Activated T-helper 17 cell treated with anti-CD3 and anti-CD28 coated beads, Interleukin-2, amount 50 U/mL, for 72 hours (primary cell): ENCODE results near the gene TNFAIP1. TPM values are rescaled to one million over a fixed set of nuclear protein-coding genes. Genes with fewer than 3 reads are reported as not detected.
A peak's percentile ranks its signal among the peaks of the same experiment; 100 is the strongest.
"Not testable (repeated sequence)": the region's sequence is repeated elsewhere in the genome, so short reads cannot be mapped to it uniquely, and the experiment has no call there.

Experiments
- ATAC-seq: fragments of 150-1000 bp; cut with Tn5 transposase; replicated peaks from 2 replicates; pipeline ENCODE4 v1.10.0; 2021; ENCODE audit warnings: mild to moderate bottlenecking, moderate library complexity
- H3K27ac Mint-ChIP-seq: one replicate; pipeline ENCODE4 v1.8.0; 2022; ENCODE audit warnings: mixed read lengths
- H3K27me3 Mint-ChIP-seq: one replicate; pipeline ENCODE4 v1.8.0; 2022; ENCODE audit warnings: mixed read lengths
- H3K36me3 Mint-ChIP-seq: one replicate; pipeline ENCODE4 v1.8.0; 2022; ENCODE audit warnings: low read depth, mild to moderate bottlenecking, mixed read lengths
- H3K4me1 Mint-ChIP-seq: one replicate; pipeline ENCODE4 v1.8.0; 2022; ENCODE audit warnings: mixed read lengths
- H3K4me3 Mint-ChIP-seq: one replicate; pipeline ENCODE4 v1.8.0; 2022; ENCODE audit warnings: mild to moderate bottlenecking, mixed read lengths
- H3K9me3 Mint-ChIP-seq: one replicate; pipeline ENCODE4 v1.8.0; 2022; ENCODE audit warnings: mixed read lengths
- total RNA-seq, 2 donors: library from RNA; stranded (reverse); gene quantifications; one replicate each; pipeline ENCODE4 v1.2.3, GENCODE V29; 2022

TNFAIP1 gene
- total RNA-seq, 2 donors from 2014 or later, result 24.9 to 30.0 TPM

GRCh38 chr17:28333083-28333746 is 2.3 kb upstream of the TNFAIP1 start:
- ATAC-seq, result no peak
- no peaks in the 10 kb centered on the region for H3K9me3 Mint-ChIP-seq
- no peaks in the 10 kb centered on the region for H3K27me3 Mint-ChIP-seq
- no peak overlapping the region for H3K27ac Mint-ChIP-seq
- peaks cover 34% of the 10 kb centered on the region for H3K36me3 Mint-ChIP-seq
- H3K4me1 Mint-ChIP-seq, result peaks cover 30% of the 10 kb centered on the region
- H3K4me3 Mint-ChIP-seq, result peak overlapping the region; percentile 93

GRCh38 chr17:28334171-28334570 is 1.4 kb upstream of the TNFAIP1 start:
- H3K4me1 Mint-ChIP-seq, result peaks cover 30% of the 10 kb centered on the region
- peaks cover 24% of the 10 kb centered on the region for H3K36me3 Mint-ChIP-seq
- no peaks in the 10 kb centered on the region for H3K9me3 Mint-ChIP-seq
- H3K4me3 Mint-ChIP-seq, result peak overlapping the region; percentile 93
- peak overlapping the region; percentile 96 for H3K27ac Mint-ChIP-seq
- ATAC-seq, result no peak
- no peaks in the 10 kb centered on the region for H3K27me3 Mint-ChIP-seq

GRCh38 chr17:28334666-28335200 is 828 bp upstream of the TNFAIP1 start:
- H3K4me3 Mint-ChIP-seq, result peak overlapping the region; percentile 93
- ATAC-seq, result no peak
- H3K36me3 Mint-ChIP-seq, result peaks cover 24% of the 10 kb centered on the region
- no peaks in the 10 kb centered on the region for H3K27me3 Mint-ChIP-seq
- no peaks in the 10 kb centered on the region for H3K9me3 Mint-ChIP-seq
- peak overlapping the region; percentile 96 for H3K27ac Mint-ChIP-seq
- H3K4me1 Mint-ChIP-seq, result peaks cover 30% of the 10 kb centered on the region

GRCh38 chr17:28335959-28336871 is 654 bp downstream of the TNFAIP1 start:
- ATAC-seq, result peak; percentile 3
- peak overlapping the region; percentile 96 for H3K27ac Mint-ChIP-seq
- no peaks in the 10 kb centered on the region for H3K9me3 Mint-ChIP-seq
- peaks cover 36% of the 10 kb centered on the region for H3K36me3 Mint-ChIP-seq
- no peaks in the 10 kb centered on the region for H3K27me3 Mint-ChIP-seq
- peak overlapping the region; percentile 93 for H3K4me3 Mint-ChIP-seq
- H3K4me1 Mint-ChIP-seq, result peaks cover 30% of the 10 kb centered on the region

- Mint-ChIP-seq H3K27ac (peak overlapping the region; percentile 96), H3K9me3 (no peaks in the 10 kb centered on the region), H3K36me3 (peaks cover 42% of the 10 kb centered on the region), H3K27me3 (no peaks in the 10 kb centered on the region), H3K4me3 (peak overlapping the region; percentile 93), H3K4me1 (peaks cover 24% of the 10 kb centered on the region)
- ATAC-seq, result no peak
Measured at GRCh38 chr17:28338056-28338768, 2.7 kb downstream of the TNFAIP1 start.

- not testable (repeated sequence) for ATAC-seq, H3K27me3 Mint-ChIP-seq, H3K9me3 Mint-ChIP-seq, H3K4me3 Mint-ChIP-seq
- peak overlapping the region; percentile 96 for H3K27ac Mint-ChIP-seq
- peaks cover 46% of the 10 kb centered on the region for H3K36me3 Mint-ChIP-seq
- H3K4me1 Mint-ChIP-seq, result peaks cover 23% of the 10 kb centered on the region
Measured at GRCh38 chr17:28338769-28339212, 3.2 kb downstream of the TNFAIP1 start.

- no peak for ATAC-seq
- Mint-ChIP-seq H3K9me3 (no peaks in the 10 kb centered on the region), H3K36me3 (peaks cover 52% of the 10 kb centered on the region), H3K27me3 (no peaks in the 10 kb centered on the region), H3K4me1 (peaks cover 17% of the 10 kb centered on the region), H3K4me3 (no peak overlapping the region), H3K27ac (no peak overlapping the region)
Measured at GRCh38 chr17:28339431-28339830, 3.9 kb downstream of the TNFAIP1 start.

GRCh38 chr17:28340374-28340773 is 4.8 kb downstream of the TNFAIP1 start:
- H3K4me3 Mint-ChIP-seq, result no peak overlapping the region
- no peak overlapping the region for H3K27ac Mint-ChIP-seq
- peaks cover 60% of the 10 kb centered on the region for H3K36me3 Mint-ChIP-seq
- H3K9me3 Mint-ChIP-seq, result no peaks in the 10 kb centered on the region
- no peak for ATAC-seq
- H3K4me1 Mint-ChIP-seq, result peaks cover 12% of the 10 kb centered on the region
- no peaks in the 10 kb centered on the region for H3K27me3 Mint-ChIP-seq

GRCh38 chr17:28341516-28341915 is 6.0 kb downstream of the TNFAIP1 start:
- Mint-ChIP-seq H3K4me3 (no peak overlapping the region), H3K27me3 (no peaks in the 10 kb centered on the region), H3K9me3 (no peaks in the 10 kb centered on the region), H3K27ac (no peak overlapping the region), H3K4me1 (peaks cover 12% of the 10 kb centered on the region), H3K36me3 (peaks cover 68% of the 10 kb centered on the region)
- no peak for ATAC-seq

- Mint-ChIP-seq H3K4me3 (no peak overlapping the region), H3K4me1 (peaks cover 6% of the 10 kb centered on the region), H3K9me3 (no peaks in the 10 kb centered on the region), H3K27me3 (no peaks in the 10 kb centered on the region), H3K36me3 (peaks cover 76% of the 10 kb centered on the region), H3K27ac (no peak overlapping the region)
- no peak for ATAC-seq
Measured at GRCh38 chr17:28342313-28342712, 6.8 kb downstream of the TNFAIP1 start.

- no peaks in the 10 kb centered on the region for H3K9me3 Mint-ChIP-seq
- no peak overlapping the region for H3K27ac Mint-ChIP-seq
- H3K4me1 Mint-ChIP-seq, result no peaks in the 10 kb centered on the region
- H3K27me3 Mint-ChIP-seq, result no peaks in the 10 kb centered on the region
- H3K36me3 Mint-ChIP-seq, result peaks cover 88% of the 10 kb centered on the region
- no peak overlapping the region for H3K4me3 Mint-ChIP-seq
- ATAC-seq, result peak; percentile 14
Measured at GRCh38 chr17:28343491-28343932, 8.0 kb downstream of the TNFAIP1 start.

GRCh38 chr17:28344011-28344410 is 8.4 kb downstream of the TNFAIP1 start:
- Mint-ChIP-seq H3K27me3 (no peaks in the 10 kb centered on the region), H3K4me1 (no peaks in the 10 kb centered on the region), H3K36me3 (peaks cover 93% of the 10 kb centered on the region), H3K4me3 (no peak overlapping the region), H3K27ac (no peak overlapping the region), H3K9me3 (no peaks in the 10 kb centered on the region)
- peak; percentile 9 for ATAC-seq

GRCh38 chr17:28344435-28344901 is 8.9 kb downstream of the TNFAIP1 start:
- H3K36me3 Mint-ChIP-seq, result peaks cover 93% of the 10 kb centered on the region
- no peaks in the 10 kb centered on the region for H3K9me3 Mint-ChIP-seq
- no peak overlapping the region for H3K4me3 Mint-ChIP-seq
- H3K27me3 Mint-ChIP-seq, result no peaks in the 10 kb centered on the region
- no peaks in the 10 kb centered on the region for H3K4me1 Mint-ChIP-seq
- no peak for ATAC-seq
- no peak overlapping the region for H3K27ac Mint-ChIP-seq
